ENCODE data around the gene ERFL.

DNA sequence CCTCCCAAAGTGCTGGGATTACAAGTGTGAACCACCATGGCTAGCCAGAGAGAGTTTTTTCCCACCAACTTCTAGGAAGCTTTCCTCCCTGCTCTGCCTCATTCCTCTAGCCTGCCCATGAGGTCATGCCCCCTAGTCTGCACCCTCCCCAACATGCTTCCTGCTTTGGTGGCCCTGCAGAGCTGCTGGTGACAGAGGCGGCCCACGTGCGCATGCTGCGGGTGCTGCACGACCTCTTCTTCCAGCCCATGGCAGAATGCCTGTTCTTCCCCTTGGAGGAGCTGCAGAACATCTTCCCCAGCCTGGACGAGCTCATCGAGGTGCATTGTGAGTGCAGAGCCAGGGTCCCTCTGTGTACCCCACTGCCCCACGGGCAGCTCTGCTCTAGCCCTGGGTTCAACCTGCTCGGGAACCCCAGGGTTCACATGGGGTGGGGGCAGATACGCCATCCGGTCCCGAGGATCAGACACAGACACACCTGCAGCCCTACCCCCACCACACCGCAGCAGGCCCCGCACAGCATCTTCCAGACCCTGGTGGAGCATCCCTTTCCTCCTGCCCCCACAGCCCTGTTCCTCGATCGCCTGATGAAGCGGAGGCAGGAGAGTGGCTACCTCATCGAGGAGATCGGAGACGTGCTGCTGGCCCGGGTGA, 26.4 kb downstream of the ERFL start:
- TF ChIP-seq POLR2A (IDR thresholded peaks at IDR 0.05) (no peak), POLR2AphosphoS5 (IDR thresholded peaks at IDR 0.05) (no peak), EP300 (IDR thresholded peaks at IDR 0.05; ENCODE audit: low read depth) (no peak)
- TF ChIP-seq, protein P1, sequence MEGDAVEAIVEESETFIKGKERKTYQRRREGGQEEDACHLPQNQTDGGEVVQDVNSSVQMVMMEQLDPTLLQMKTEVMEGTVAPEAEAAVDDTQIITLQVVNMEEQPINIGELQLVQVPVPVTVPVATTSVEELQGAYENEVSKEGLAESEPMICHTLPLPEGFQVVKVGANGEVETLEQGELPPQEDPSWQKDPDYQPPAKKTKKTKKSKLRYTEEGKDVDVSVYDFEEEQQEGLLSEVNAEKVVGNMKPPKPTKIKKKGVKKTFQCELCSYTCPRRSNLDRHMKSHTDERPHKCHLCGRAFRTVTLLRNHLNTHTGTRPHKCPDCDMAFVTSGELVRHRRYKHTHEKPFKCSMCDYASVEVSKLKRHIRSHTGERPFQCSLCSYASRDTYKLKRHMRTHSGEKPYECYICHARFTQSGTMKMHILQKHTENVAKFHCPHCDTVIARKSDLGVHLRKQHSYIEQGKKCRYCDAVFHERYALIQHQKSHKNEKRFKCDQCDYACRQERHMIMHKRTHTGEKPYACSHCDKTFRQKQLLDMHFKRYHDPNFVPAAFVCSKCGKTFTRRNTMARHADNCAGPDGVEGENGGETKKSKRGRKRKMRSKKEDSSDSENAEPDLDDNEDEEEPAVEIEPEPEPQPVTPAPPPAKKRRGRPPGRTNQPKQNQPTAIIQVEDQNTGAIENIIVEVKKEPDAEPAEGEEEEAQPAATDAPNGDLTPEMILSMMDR (IDR thresholded peaks at IDR 0.05): no peak

All from transverse colon (tissue), 4 donors.